Lower leg skin (tissue), 3 donors: ENCODE data around the gene CACNA1I.

ENCODE experiments used
- POLR2A ChIP-seq, 2 donors: fragments of 450-650 bp; IDR thresholded peaks; one replicate each; pipeline ENCODE4 v1.6.1; 2016 to 2017; ENCODE audit warnings: antibody characterized with exemption in 2 of 2, mild to moderate bottlenecking in 1 of 2, moderate library complexity in 1 of 2
- TF ChIP-seq, protein P1 (sequence below), 3 donors: fragments of 450-650 bp; IDR thresholded peaks; one replicate each; pipeline ENCODE4 v1.5.1; 2016; ENCODE audit warnings: antibody characterized with exemption in 3 of 3, mild to moderate bottlenecking in 3 of 3, moderate library complexity in 2 of 3

DNA sequence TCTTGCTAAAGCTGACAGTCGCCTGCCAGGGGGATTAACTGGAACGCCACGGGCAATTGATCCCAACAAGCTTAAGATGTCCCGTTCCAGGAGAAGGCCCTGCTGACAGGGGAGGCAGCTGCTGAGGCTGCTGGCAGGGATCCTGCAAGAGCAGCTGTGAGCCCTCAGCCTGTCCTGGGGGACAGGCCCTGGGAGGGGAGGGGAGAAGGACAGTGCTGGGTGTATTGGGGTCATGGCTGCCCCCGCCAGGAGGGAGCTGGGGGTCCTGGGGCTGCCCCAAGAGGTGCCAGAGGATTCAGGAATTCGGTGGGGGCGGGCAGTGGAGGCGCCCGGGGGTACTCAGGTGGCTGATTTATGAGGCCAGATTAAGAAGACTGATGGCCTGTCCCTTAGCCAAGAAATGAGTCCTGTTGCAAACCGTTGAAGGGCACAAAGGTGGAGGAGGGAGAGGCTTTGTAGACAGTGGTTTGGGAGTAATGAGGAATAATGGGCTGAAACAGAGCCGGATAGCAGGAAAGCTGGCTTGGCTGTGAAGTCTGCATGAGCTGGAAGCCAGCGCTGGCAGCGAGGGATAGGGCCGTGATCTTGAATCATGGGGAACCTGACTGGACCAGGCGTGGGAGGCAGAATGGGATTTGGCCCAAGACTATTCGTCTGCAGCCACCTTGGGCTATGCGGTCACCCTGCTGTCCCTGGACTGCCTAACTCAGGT is 133.5 kb downstream of the CACNA1I start:
- TF ChIP-seq POLR2A (IDR thresholded peaks at IDR 0.05), result no peak
- TF ChIP-seq, protein P1, sequence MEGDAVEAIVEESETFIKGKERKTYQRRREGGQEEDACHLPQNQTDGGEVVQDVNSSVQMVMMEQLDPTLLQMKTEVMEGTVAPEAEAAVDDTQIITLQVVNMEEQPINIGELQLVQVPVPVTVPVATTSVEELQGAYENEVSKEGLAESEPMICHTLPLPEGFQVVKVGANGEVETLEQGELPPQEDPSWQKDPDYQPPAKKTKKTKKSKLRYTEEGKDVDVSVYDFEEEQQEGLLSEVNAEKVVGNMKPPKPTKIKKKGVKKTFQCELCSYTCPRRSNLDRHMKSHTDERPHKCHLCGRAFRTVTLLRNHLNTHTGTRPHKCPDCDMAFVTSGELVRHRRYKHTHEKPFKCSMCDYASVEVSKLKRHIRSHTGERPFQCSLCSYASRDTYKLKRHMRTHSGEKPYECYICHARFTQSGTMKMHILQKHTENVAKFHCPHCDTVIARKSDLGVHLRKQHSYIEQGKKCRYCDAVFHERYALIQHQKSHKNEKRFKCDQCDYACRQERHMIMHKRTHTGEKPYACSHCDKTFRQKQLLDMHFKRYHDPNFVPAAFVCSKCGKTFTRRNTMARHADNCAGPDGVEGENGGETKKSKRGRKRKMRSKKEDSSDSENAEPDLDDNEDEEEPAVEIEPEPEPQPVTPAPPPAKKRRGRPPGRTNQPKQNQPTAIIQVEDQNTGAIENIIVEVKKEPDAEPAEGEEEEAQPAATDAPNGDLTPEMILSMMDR (IDR thresholded peaks at IDR 0.05), result no peak
